Colonic mucosa (tissue), 4 donors: Measurements from ENCODE around the gene GARS1. TPM values are rescaled to one million over a fixed set of nuclear protein-coding genes. Genes with fewer than 3 reads are reported as not detected.

Experiments
- DNase-seq: peaks from one replicate; pipeline ENCODE4 v3.0.0-alpha.2; 2020
- H3K27ac ChIP-seq: fragments of 200-600 bp; one replicate; pipeline ENCODE4 v1.8.0; 2021
- H3K27me3 ChIP-seq: fragments of 200-600 bp; one replicate; pipeline ENCODE4 v1.8.0; 2021
- H3K36me3 ChIP-seq: fragments of 200-600 bp; one replicate; pipeline ENCODE4 v1.8.0; 2021
- H3K4me1 ChIP-seq: fragments of 200-600 bp; one replicate; pipeline ENCODE4 v1.8.0; 2021; ENCODE audit warnings: mild to moderate bottlenecking
- H3K4me3 ChIP-seq: fragments of 200-600 bp; one replicate; pipeline ENCODE4 v1.8.0; 2021
- H3K9ac ChIP-seq, 2 donors: one replicate each; pipeline ENCODE4 v1.7.0; 2013; ENCODE audit warnings: control low read depth in 2 of 2, low read depth in 2 of 2, low read length in 2 of 2
- H3K9me3 ChIP-seq: fragments of 200-600 bp; one replicate; pipeline ENCODE4 v1.8.0; 2021
- CTCF ChIP-seq: fragments of 200-600 bp; IDR thresholded peaks from one replicate; pipeline ENCODE4 v1.8.0; 2022; ENCODE audit warnings: antibody characterized with exemption, mild to moderate bottlenecking
- intact Hi-C: fragments of 100-400 bp; cut with DNase I; formaldehyde crosslinking; loops from one replicate; pipeline ENCODE4 v1.14.1; 2022
- total RNA-seq, 2 donors: library from RNA; stranded (reverse); fragmentation: NEBNext Ultra II Directional in 1 of 2; extraction: Animal tissue kit (Norgen Biotek cat#: 25700) in 1 of 2; gene quantifications; one replicate each; pipeline ENCODE4 v1.2.1, GENCODE V29; 2021
- donor health status: healthy.
- donor health status: DM: no; HTN: no; CAD: no.
- donor health status: DM: no; HTN: no; CAD: no.

Gene GARS1
- total RNA-seq, 2 donors from 2014 or later = 90.9 to 144 TPM

GRCh38 chr7:30661926-30662325 lies 67.2 kb downstream of the GARS1 start:
- Histone ChIP-seq H3K27me3 (no peaks in the 10 kb centered on the region), H3K9me3 (no peaks in the 10 kb centered on the region), H3K9ac (no peak overlapping the region), H3K36me3 (no peaks in the 10 kb centered on the region), H3K27ac (no peak overlapping the region), H3K4me3 (no peak overlapping the region), H3K4me1 (no peaks in the 10 kb centered on the region)
- intact Hi-C loops = no loop called here
- TF ChIP-seq CTCF = no peak
- no peak for DNase-seq

- H3K4me1 ChIP-seq = no peaks in the 10 kb centered on the region
- no peak for DNase-seq
- H3K27me3 ChIP-seq = no peaks in the 10 kb centered on the region
- H3K9ac ChIP-seq = no peak overlapping the region
- no peaks in the 10 kb centered on the region for H3K9me3 ChIP-seq
- TF ChIP-seq CTCF = no peak
- no peaks in the 10 kb centered on the region for H3K36me3 ChIP-seq
- no peak overlapping the region for H3K4me3 ChIP-seq
- no peak overlapping the region for H3K27ac ChIP-seq
- intact Hi-C loops = no loop called here
Measured at GRCh38 chr7:30662431-30662939, 67.8 kb downstream of the GARS1 start.

GRCh38 chr7:30663414-30663813 lies 68.7 kb downstream of the GARS1 start:
- no peaks in the 10 kb centered on the region for H3K36me3 ChIP-seq
- TF ChIP-seq CTCF = no peak
- no peaks in the 10 kb centered on the region for H3K4me1 ChIP-seq
- H3K27me3 ChIP-seq = no peaks in the 10 kb centered on the region
- H3K9ac ChIP-seq = no peak overlapping the region
- DNase-seq = no peak
- H3K4me3 ChIP-seq = no peak overlapping the region
- intact Hi-C loops = no loop called here
- no peaks in the 10 kb centered on the region for H3K9me3 ChIP-seq
- no peak overlapping the region for H3K27ac ChIP-seq

- intact Hi-C loops = no loop called here
Measured at GRCh38 chr7:30664184-30664885, 69.7 kb downstream of the GARS1 start.

GRCh38 chr7:30665043-30665442 lies 70.4 kb downstream of the GARS1 start:
- intact Hi-C loops = no loop called here
- no peaks in the 10 kb centered on the region for H3K36me3 ChIP-seq
- H3K4me1 ChIP-seq = no peaks in the 10 kb centered on the region
- no peaks in the 10 kb centered on the region for H3K9me3 ChIP-seq
- DNase-seq = no peak
- no peak for TF ChIP-seq CTCF
- no peak overlapping the region for H3K4me3 ChIP-seq
- no peaks in the 10 kb centered on the region for H3K27me3 ChIP-seq
- no peak overlapping the region for H3K9ac ChIP-seq
- no peak overlapping the region for H3K27ac ChIP-seq

More at GRCh38 chr7:30664184-30664885, 69.7 kb downstream of the GARS1 start:
- no peak for TF ChIP-seq CTCF
- no peak for DNase-seq
- no peaks in the 10 kb centered on the region for H3K4me1 ChIP-seq
- no peaks in the 10 kb centered on the region for H3K27me3 ChIP-seq
- H3K9ac ChIP-seq = no peak overlapping the region
- no peaks in the 10 kb centered on the region for H3K9me3 ChIP-seq
- no peaks in the 10 kb centered on the region for H3K36me3 ChIP-seq
- H3K27ac ChIP-seq = no peak overlapping the region
- no peak overlapping the region for H3K4me3 ChIP-seq
